ENCODE measurements around the gene MYO1E. TPM values are rescaled to one million over a fixed set of nuclear protein-coding genes. Genes with fewer than 3 reads are reported as not detected.
A peak's percentile ranks its signal among the peaks of the same experiment; 100 is the strongest.

The MYO1E gene
- total and polyA plus RNA-seq, 10 donors: 21.3 to 115 (median 65.6) TPM

- Histone ChIP-seq H3K4me1 (no peaks in the 10 kb centered on the region), H3K4me3 (no peak overlapping the region), H3K36me3 (peaks cover 0 to 67% (median 0%) of the 10 kb centered on the region in 6 donors), H3K9me3 (no peaks in the 10 kb centered on the region), H3K27me3 (replicated peaks in 1 of 7) (no peaks in the 10 kb centered on the region), H3K27ac (no peak overlapping the region)
- no peak for DNase-seq
- TF ChIP-seq POLR2AphosphoS5 (IDR thresholded peaks at IDR 0.05) (no peak), POLR2A (IDR thresholded peaks at IDR 0.05) (no peak)
- intact Hi-C loops (cut with DNase I; ENCODE audit: low total_unique reads): no loop called here
- 73 to 94% (median 84%) methylated on average over 2 of the region's 2 CpGs for WGBS, 5 donors
Measured at GRCh38 chr15:59115047-59115446, 257.6 kb downstream of the MYO1E start.

DNA sequence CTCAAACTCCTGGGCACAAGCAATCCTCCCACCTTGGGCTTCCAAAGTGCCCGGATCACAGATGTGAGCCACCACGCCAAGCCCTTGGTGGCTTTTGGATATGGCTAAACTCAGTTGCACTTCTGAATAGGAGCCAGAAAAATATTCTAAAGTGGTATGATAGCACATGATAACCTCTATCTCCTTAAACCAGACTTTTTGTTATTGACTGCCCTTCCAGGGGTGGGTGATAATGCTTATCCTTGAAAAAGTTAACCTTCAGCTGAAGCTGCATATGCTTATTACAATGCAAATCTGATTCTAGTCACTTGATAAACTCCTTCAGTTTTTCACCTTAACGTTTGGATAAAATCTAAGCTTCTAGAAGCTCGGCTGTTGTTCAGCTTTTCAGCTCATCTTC lies 261.4 kb downstream of the MYO1E start:
- intact Hi-C loops (cut with DNase I; ENCODE audit: low total_unique reads): no loop called here
- 92 to 97% (median 95%) methylated on average over 4 of the region's 4 CpGs for WGBS, 5 donors
- Histone ChIP-seq H3K27ac (no peak overlapping the region), H3K9me3 (no peaks in the 10 kb centered on the region), H3K27me3 (replicated peaks in 1 of 7) (no peaks in the 10 kb centered on the region), H3K4me3 (no peak overlapping the region), H3K4me1 (peaks cover 0 to 4% (median 0%) of the 10 kb centered on the region in 6 donors), H3K36me3 (peaks cover 0 to 62% (median 0%) of the 10 kb centered on the region in 6 donors)
- TF ChIP-seq POLR2AphosphoS5 (IDR thresholded peaks at IDR 0.05): no peak
- no peak for TF ChIP-seq CTCF (IDR thresholded peaks at IDR 0.05 in 8 of 11, conservative IDR thresholded peaks at IDR 0.05 in 3 of 11)
- no peak for TF ChIP-seq POLR2A (IDR thresholded peaks at IDR 0.05)
- no peak for DNase-seq

- WGBS, 5 donors: 35 to 62% (median 59%) methylated on average over 2 of the region's 2 CpGs
- peaks cover 0 to 25% (median 15%) of the 10 kb centered on the region in 6 donors for H3K4me1 ChIP-seq
- no peaks in the 10 kb centered on the region for H3K27me3 ChIP-seq (replicated peaks in 1 of 7)
- peak overlapping the region in 1 of 8 donors; percentile 70 for H3K27ac ChIP-seq
- H3K4me3 ChIP-seq: peak overlapping the region in 4 of 8 donors; percentile 84 to 91 (median 87)
- TF ChIP-seq CTCF (IDR thresholded peaks at IDR 0.05 in 8 of 11, conservative IDR thresholded peaks at IDR 0.05 in 3 of 11) (no peak), POLR2A (IDR thresholded peaks at IDR 0.05) (no peak), POLR2AphosphoS5 (IDR thresholded peaks at IDR 0.05) (no peak)
- intact Hi-C loops (cut with DNase I; ENCODE audit: low total_unique reads): no loop called here
- DNase-seq: no peak
- peaks cover 0 to 35% (median 0%) of the 10 kb centered on the region in 6 donors for H3K36me3 ChIP-seq
- H3K9me3 ChIP-seq: no peaks in the 10 kb centered on the region
Measured at GRCh38 chr15:59105854-59106253, 266.8 kb downstream of the MYO1E start.

- H3K4me1 ChIP-seq: peaks cover 0 to 25% (median 15%) of the 10 kb centered on the region in 6 donors
- DNase-seq: peak; percentile 93
- H3K36me3 ChIP-seq: peaks cover 0 to 34% (median 0%) of the 10 kb centered on the region in 6 donors
- TF ChIP-seq POLR2A (IDR thresholded peaks at IDR 0.05) (no peak), POLR2AphosphoS5 (IDR thresholded peaks at IDR 0.05) (peak; percentile 53 to 83 (median 83)), CTCF (IDR thresholded peaks at IDR 0.05 in 8 of 11, conservative IDR thresholded peaks at IDR 0.05 in 3 of 11) (peak in 1 of 11 experiments; percentile 17)
- 0 to 1% (median 0%) methylated on average over 50 to 57 of the region's 57 CpGs for whole genome bisulfite sequencing, 5 donors
- no peaks in the 10 kb centered on the region for H3K9me3 ChIP-seq
- no peaks in the 10 kb centered on the region for H3K27me3 ChIP-seq (replicated peaks in 1 of 7)
- H3K27ac ChIP-seq: peak within 1 kb of the TSS in 7 of 8 donors; percentile 54 to 83 (median 72)
- intact Hi-C loops (cut with DNase I; ENCODE audit: low total_unique reads): no loop called here
- peak within 1 kb of the TSS; percentile 73 to 91 (median 85) for H3K4me3 ChIP-seq
Measured at GRCh38 chr15:59104912-59105732, 267.5 kb downstream of the MYO1E start, which contains the start of gene CCNB2. CCNB2 (plus strand) TSS chr15:59105146; CDS start chr15:59105269, 123 bp downstream.

Data from spleen (tissue), 11 donors.